Measurements from ENCODE around the gene IL27RA.

IL27RA gene

DNA sequence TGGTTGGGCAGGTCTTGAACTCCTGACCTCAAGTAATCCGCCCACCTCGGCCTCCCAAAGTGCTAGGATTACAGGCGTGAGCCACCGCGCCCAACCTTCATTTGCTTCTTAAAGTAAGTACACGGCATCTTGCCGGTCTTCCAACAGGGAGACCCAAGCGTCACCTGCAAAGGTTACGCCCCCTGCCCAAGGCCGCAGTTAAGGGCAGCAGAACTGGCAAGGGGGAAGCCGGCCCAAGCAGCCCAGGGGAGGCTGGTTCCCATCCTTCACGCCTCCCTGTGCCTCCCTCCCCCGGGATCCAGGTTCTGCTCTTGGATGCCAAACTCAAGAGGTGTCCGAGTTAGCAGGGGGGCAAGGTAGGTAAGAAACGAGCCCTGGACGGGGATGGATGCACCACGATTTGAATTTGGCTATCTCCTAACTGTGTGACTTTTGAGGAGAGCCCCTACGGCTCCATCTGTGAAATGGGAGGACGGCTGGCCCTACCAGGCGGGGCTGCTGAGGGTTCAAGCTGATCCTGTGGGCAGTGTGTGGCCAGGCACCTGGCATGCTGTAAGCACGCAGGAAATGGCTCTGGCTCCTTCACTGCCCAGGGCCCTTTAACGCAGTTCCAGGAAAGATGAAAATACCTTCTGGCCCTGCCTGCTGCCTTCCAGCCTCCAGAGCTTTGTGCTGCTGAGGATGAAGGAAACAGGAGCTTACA is 34.5 kb upstream of the IL27RA start:
- ATAC-seq: no peak
- TF ChIP-seq TCF4 (CRISPR knock-in tag; IDR thresholded peaks at IDR 0.05; ENCODE audit: borderline replicate concordance) (no peak), ESRRG (CRISPR knock-in tag; IDR thresholded peaks at IDR 0.05) (no peak), GLIS3 (CRISPR knock-in tag; IDR thresholded peaks at IDR 0.05) (no peak), TOX (CRISPR knock-in tag; IDR thresholded peaks at IDR 0.05; ENCODE audit: borderline replicate concordance) (no peak), RARB (CRISPR knock-in tag; IDR thresholded peaks at IDR 0.05) (no peak), ZNF70 (CRISPR knock-in tag; IDR thresholded peaks at IDR 0.05) (no peak), ISL1 (CRISPR knock-in tag; IDR thresholded peaks at IDR 0.05) (no peak), SNAI2 (CRISPR knock-in tag; IDR thresholded peaks at IDR 0.05) (no peak)

DNA sequence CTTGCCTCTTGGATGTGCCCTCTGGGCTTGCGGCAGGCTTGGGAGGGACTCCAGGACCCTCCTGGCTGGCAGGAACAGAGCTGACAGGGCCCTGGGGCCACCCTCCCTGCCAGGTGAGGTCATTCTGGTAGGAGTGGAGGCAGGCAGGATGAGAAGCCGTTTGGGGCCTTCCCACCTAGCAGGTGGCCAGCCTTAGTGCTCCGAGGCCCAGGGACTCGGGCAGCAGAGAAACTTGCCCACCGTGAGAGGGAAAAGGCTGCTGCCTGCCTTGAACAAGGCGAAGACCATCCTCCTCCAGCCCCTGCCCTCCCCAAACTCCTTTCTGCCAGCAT is 34.0 kb upstream of the IL27RA start:
- TF ChIP-seq, protein P1, sequence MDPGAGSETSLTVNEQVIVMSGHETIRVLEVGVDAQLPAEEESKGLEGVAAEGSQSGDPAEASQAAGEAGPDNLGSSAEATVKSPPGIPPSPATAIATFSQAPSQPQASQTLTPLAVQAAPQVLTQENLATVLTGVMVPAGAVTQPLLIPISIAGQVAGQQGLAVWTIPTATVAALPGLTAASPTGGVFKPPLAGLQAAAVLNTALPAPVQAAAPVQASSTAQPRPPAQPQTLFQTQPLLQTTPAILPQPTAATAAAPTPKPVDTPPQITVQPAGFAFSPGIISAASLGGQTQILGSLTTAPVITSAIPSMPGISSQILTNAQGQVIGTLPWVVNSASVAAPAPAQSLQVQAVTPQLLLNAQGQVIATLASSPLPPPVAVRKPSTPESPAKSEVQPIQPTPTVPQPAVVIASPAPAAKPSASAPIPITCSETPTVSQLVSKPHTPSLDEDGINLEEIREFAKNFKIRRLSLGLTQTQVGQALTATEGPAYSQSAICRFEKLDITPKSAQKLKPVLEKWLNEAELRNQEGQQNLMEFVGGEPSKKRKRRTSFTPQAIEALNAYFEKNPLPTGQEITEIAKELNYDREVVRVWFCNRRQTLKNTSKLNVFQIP (CRISPR knock-in tag; IDR thresholded peaks at IDR 0.05; ENCODE audit: borderline replicate concordance, low read depth): no peak
- no peak for TF ChIP-seq ISL1 (CRISPR knock-in tag; IDR thresholded peaks at IDR 0.05)
- TF ChIP-seq ZC3H10 (CRISPR knock-in tag; IDR thresholded peaks at IDR 0.05): no peak
- no peak for TF ChIP-seq ESRRG (CRISPR knock-in tag; IDR thresholded peaks at IDR 0.05)
- no peak for TF ChIP-seq TOX (CRISPR knock-in tag; IDR thresholded peaks at IDR 0.05; ENCODE audit: borderline replicate concordance)
- TF ChIP-seq, protein P2, sequence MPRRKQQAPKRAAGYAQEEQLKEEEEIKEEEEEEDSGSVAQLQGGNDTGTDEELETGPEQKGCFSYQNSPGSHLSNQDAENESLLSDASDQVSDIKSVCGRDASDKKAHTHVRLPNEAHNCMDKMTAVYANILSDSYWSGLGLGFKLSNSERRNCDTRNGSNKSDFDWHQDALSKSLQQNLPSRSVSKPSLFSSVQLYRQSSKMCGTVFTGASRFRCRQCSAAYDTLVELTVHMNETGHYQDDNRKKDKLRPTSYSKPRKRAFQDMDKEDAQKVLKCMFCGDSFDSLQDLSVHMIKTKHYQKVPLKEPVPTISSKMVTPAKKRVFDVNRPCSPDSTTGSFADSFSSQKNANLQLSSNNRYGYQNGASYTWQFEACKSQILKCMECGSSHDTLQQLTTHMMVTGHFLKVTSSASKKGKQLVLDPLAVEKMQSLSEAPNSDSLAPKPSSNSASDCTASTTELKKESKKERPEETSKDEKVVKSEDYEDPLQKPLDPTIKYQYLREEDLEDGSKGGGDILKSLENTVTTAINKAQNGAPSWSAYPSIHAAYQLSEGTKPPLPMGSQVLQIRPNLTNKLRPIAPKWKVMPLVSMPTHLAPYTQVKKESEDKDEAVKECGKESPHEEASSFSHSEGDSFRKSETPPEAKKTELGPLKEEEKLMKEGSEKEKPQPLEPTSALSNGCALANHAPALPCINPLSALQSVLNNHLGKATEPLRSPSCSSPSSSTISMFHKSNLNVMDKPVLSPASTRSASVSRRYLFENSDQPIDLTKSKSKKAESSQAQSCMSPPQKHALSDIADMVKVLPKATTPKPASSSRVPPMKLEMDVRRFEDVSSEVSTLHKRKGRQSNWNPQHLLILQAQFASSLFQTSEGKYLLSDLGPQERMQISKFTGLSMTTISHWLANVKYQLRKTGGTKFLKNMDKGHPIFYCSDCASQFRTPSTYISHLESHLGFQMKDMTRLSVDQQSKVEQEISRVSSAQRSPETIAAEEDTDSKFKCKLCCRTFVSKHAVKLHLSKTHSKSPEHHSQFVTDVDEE (CRISPR knock-in tag; IDR thresholded peaks at IDR 0.05): no peak
- TF ChIP-seq, protein P3, sequence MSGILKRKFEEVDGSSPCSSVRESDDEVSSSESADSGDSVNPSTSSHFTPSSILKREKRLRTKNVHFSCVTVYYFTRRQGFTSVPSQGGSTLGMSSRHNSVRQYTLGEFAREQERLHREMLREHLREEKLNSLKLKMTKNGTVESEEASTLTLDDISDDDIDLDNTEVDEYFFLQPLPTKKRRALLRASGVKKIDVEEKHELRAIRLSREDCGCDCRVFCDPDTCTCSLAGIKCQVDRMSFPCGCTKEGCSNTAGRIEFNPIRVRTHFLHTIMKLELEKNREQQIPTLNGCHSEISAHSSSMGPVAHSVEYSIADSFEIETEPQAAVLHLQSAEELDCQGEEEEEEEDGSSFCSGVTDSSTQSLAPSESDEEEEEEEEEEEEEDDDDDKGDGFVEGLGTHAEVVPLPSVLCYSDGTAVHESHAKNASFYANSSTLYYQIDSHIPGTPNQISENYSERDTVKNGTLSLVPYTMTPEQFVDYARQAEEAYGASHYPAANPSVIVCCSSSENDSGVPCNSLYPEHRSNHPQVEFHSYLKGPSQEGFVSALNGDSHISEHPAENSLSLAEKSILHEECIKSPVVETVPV (CRISPR knock-in tag; IDR thresholded peaks at IDR 0.05): no peak
- TF ChIP-seq TCF4 (CRISPR knock-in tag; IDR thresholded peaks at IDR 0.05; ENCODE audit: borderline replicate concordance): no peak
- no peak for TF ChIP-seq GLIS3 (CRISPR knock-in tag; IDR thresholded peaks at IDR 0.05)
- TF ChIP-seq, protein P4, sequence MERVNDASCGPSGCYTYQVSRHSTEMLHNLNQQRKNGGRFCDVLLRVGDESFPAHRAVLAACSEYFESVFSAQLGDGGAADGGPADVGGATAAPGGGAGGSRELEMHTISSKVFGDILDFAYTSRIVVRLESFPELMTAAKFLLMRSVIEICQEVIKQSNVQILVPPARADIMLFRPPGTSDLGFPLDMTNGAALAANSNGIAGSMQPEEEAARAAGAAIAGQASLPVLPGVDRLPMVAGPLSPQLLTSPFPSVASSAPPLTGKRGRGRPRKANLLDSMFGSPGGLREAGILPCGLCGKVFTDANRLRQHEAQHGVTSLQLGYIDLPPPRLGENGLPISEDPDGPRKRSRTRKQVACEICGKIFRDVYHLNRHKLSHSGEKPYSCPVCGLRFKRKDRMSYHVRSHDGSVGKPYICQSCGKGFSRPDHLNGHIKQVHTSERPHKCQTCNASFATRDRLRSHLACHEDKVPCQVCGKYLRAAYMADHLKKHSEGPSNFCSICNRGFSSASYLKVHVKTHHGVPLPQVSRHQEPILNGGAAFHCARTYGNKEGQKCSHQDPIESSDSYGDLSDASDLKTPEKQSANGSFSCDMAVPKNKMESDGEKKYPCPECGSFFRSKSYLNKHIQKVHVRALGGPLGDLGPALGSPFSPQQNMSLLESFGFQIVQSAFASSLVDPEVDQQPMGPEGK (CRISPR knock-in tag; IDR thresholded peaks at IDR 0.05; ENCODE audit: borderline replicate concordance): no peak
- no peak for TF ChIP-seq ZNF70 (CRISPR knock-in tag; IDR thresholded peaks at IDR 0.05)
- no peak for TF ChIP-seq ARNTL (CRISPR knock-in tag; IDR thresholded peaks at IDR 0.05; ENCODE audit: borderline replicate concordance, low read depth)
- ATAC-seq: no peak

DNA sequence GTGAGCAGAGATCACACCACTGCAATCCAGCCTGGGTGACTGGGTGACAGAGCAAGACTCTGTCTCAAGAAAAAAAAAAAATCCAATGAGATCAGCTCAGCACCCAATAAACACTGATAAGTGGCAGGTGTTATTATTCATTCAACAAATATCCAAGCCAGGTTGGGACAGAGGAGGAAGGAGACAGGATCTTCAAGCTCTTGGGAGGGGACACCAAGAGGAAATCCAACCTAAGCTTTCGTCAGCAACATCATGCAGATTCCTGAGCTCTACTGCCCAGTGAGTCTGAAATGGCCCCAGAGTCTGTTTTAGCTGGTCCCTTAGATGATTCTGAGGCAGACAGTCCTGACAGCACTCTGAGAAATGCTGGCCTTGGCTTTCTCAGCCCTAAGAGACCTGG is 33.1 kb upstream of the IL27RA start:
- TF ChIP-seq CSDC2 (CRISPR knock-in tag; IDR thresholded peaks at IDR 0.05) (no peak), TOX (CRISPR knock-in tag; IDR thresholded peaks at IDR 0.05; ENCODE audit: borderline replicate concordance) (no peak), GLIS3 (CRISPR knock-in tag; IDR thresholded peaks at IDR 0.05) (no peak)
- no peak for ATAC-seq

DNA sequence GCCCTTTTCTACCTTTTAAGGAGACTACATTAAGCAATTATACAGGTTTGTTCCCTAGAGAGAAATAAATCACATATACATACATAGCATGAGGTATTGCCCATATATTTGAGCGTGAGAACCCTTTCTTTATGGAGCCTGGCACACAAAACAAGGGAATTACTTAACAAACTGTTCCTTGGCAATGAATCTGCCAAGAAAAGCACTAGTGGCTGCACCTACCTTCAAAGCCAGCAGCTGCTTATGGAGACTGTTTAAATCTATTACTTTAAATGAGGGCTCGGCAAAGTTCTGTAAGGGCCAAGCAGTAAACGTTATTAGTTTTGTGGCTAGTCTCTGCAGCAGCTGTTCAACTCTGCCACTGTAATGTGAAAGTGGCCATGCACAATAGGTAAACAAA is 32.5 kb upstream of the IL27RA start:
- TF ChIP-seq GLIS3 (CRISPR knock-in tag; IDR thresholded peaks at IDR 0.05) (no peak), ZFP30 (CRISPR knock-in tag; IDR thresholded peaks at IDR 0.05) (no peak), TCF4 (CRISPR knock-in tag; IDR thresholded peaks at IDR 0.05; ENCODE audit: borderline replicate concordance) (no peak), ZC3H10 (CRISPR knock-in tag; IDR thresholded peaks at IDR 0.05) (no peak), ZNF70 (CRISPR knock-in tag; IDR thresholded peaks at IDR 0.05) (no peak)
- no peak for ATAC-seq

DNA sequence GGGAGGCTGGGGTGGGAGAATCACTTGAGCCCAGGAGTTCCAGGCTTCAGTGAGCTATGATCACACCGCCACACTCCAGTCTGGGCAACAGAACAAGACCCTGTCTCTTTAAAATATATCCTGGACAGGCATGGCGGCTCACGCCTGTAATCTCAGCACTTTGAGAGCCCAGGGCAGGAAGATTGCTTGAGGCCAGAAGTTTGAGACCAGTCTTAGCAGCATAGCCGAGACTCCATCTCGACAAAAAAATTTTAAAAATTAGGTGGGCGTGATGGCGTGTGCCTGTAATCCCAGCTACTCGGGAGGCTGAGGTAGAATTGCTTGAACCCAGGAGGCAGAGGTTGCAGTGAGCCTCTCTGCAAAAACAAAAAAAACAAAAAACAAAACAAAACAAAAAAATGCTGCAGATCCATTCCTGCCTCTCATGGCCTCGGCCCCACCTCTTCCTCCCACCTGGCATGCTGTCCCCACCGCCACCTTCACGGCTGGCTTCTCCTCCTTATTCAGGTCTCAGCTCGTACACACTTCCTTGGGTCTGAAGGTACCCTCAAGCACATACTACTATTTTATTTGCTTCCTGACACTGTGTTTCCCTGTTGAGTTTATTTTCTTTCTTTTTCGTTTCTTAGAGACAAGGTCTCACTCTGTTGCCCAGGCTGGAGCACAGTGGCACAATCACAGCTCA is 30.7 kb upstream of the IL27RA start:
- ATAC-seq: no peak
- TF ChIP-seq ESRRG (CRISPR knock-in tag; IDR thresholded peaks at IDR 0.05): no peak
- no peak for TF ChIP-seq ISL1 (CRISPR knock-in tag; IDR thresholded peaks at IDR 0.05)
- TF ChIP-seq TOX (CRISPR knock-in tag; IDR thresholded peaks at IDR 0.05; ENCODE audit: borderline replicate concordance): no peak
- TF ChIP-seq ZFP30 (CRISPR knock-in tag; IDR thresholded peaks at IDR 0.05): no peak
- no peak for TF ChIP-seq PPARA (CRISPR knock-in tag; IDR thresholded peaks at IDR 0.05; ENCODE audit: borderline replicate concordance)
- TF ChIP-seq ZFP3 (CRISPR knock-in tag; IDR thresholded peaks at IDR 0.05): no peak
- TF ChIP-seq ARNTL (CRISPR knock-in tag; IDR thresholded peaks at IDR 0.05; ENCODE audit: borderline replicate concordance, low read depth): no peak
- TF ChIP-seq OSR1 (CRISPR knock-in tag; IDR thresholded peaks at IDR 0.05): no peak
- no peak for TF ChIP-seq ZNF565 (CRISPR knock-in tag; conservative IDR thresholded peaks at IDR 0.05; ENCODE audit: low read depth)
- TF ChIP-seq, protein P1 (CRISPR knock-in tag; IDR thresholded peaks at IDR 0.05; ENCODE audit: borderline replicate concordance, low read depth): no peak
- no peak for TF ChIP-seq BACH2 (CRISPR knock-in tag; IDR thresholded peaks at IDR 0.05; ENCODE audit: borderline replicate concordance)
- TF ChIP-seq ZNF70 (CRISPR knock-in tag; IDR thresholded peaks at IDR 0.05): no peak
